ENCODE data around the gene NLRC3. TPM values are rescaled to one million over a fixed set of nuclear protein-coding genes. Genes with fewer than 3 reads are reported as not detected.

The NLRC3 gene
- total and polyA plus RNA-seq, 7 experiments from 2014 or later: 22.2 to 91.3 (median 70.0) TPM

- Histone ChIP-seq H3K9me3 (ENCODE audit: control insufficient read depth in 2 of 3, low read length in 3 of 3) (no peaks in the 10 kb centered on the region), H3K36me3 (ENCODE audit: control insufficient read depth in 2 of 3, insufficient read depth in 3 of 3, low read length in 3 of 3) (peaks cover 0 to 24% (median 0%) of the 10 kb centered on the region in 3 experiments), H3K4me3 (ENCODE audit: low read length) (no peak overlapping the region), H3K4me1 (ENCODE audit: control insufficient read depth in 2 of 2, insufficient read depth in 2 of 2, low read length in 2 of 2) (no peaks in the 10 kb centered on the region), H3K27ac (ENCODE audit: low read depth, low read length) (no peak overlapping the region), H3K27me3 (ENCODE audit: control insufficient read depth in 2 of 2, insufficient read depth in 2 of 2, low read length in 2 of 2) (no peaks in the 10 kb centered on the region)
- Mint-ChIP-seq H3K4me3 (no peak overlapping the region), H3K27me3 (no peaks in the 10 kb centered on the region), H3K36me3 (peaks cover 3 to 18% (median 11%) of the 10 kb centered on the region in 5 donors), H3K4me1 (peaks cover 0 to 11% (median 4%) of the 10 kb centered on the region in 7 donors), H3K9me3 (no peaks in the 10 kb centered on the region), H3K27ac (peak overlapping the region in 1 of 9 donors; percentile 31)
- DNase-seq (no peak), ATAC-seq (no peak)
- CTCF ChIA-PET: no interaction called here
- intact Hi-C loops (cut with micrococcal nuclease): no loop called here
- POLR2A ChIA-PET: no interaction called here
These were observed 12.9 kb upstream of the NLRC3 start for GRCh38 chr16:3589991-3590701.

- no peaks in the 10 kb centered on the region for H3K4me1 ChIP-seq (ENCODE audit: control insufficient read depth in 2 of 2, insufficient read depth in 2 of 2, low read length in 2 of 2)
- peaks cover 3 to 18% (median 11%) of the 10 kb centered on the region in 5 donors for H3K36me3 Mint-ChIP-seq
- ChIA-PET CTCF (no interaction called here), POLR2A (no interaction called here)
- no peak overlapping the region for H3K4me3 Mint-ChIP-seq
- H3K27me3 Mint-ChIP-seq: no peaks in the 10 kb centered on the region
- DNase-seq (no peak), ATAC-seq (peak; percentile 75)
- H3K9me3 Mint-ChIP-seq: no peaks in the 10 kb centered on the region
- no peak overlapping the region for H3K4me3 ChIP-seq (ENCODE audit: low read length)
- no peak overlapping the region for H3K27ac ChIP-seq (ENCODE audit: low read depth, low read length)
- no peaks in the 10 kb centered on the region for H3K9me3 ChIP-seq (ENCODE audit: control insufficient read depth in 2 of 3, low read length in 3 of 3)
- peaks cover 0 to 26% (median 0%) of the 10 kb centered on the region in 3 experiments for H3K36me3 ChIP-seq (ENCODE audit: control insufficient read depth in 2 of 3, insufficient read depth in 3 of 3, low read length in 3 of 3)
- no peaks in the 10 kb centered on the region for H3K27me3 ChIP-seq (ENCODE audit: control insufficient read depth in 2 of 2, insufficient read depth in 2 of 2, low read length in 2 of 2)
- peaks cover 0 to 11% (median 4%) of the 10 kb centered on the region in 7 donors for H3K4me1 Mint-ChIP-seq
- intact Hi-C loops (cut with micrococcal nuclease): no loop called here
- no peak overlapping the region for H3K27ac Mint-ChIP-seq
These were observed 12.3 kb upstream of the NLRC3 start for GRCh38 chr16:3589441-3589921.

- H3K4me3 Mint-ChIP-seq: no peak overlapping the region
- ChIA-PET CTCF (no interaction called here), POLR2A (no interaction called here)
- intact Hi-C loops (cut with micrococcal nuclease): no loop called here
- H3K27me3 Mint-ChIP-seq: no peaks in the 10 kb centered on the region
- H3K9me3 Mint-ChIP-seq: no peaks in the 10 kb centered on the region
- Histone ChIP-seq H3K4me3 (ENCODE audit: low read length) (no peak overlapping the region), H3K27me3 (ENCODE audit: control insufficient read depth in 2 of 2, insufficient read depth in 2 of 2, low read length in 2 of 2) (no peaks in the 10 kb centered on the region), H3K9me3 (ENCODE audit: control insufficient read depth in 2 of 3, low read length in 3 of 3) (no peaks in the 10 kb centered on the region), H3K27ac (ENCODE audit: low read depth, low read length) (no peak overlapping the region), H3K4me1 (ENCODE audit: control insufficient read depth in 2 of 2, insufficient read depth in 2 of 2, low read length in 2 of 2) (no peaks in the 10 kb centered on the region), H3K36me3 (ENCODE audit: control insufficient read depth in 2 of 3, insufficient read depth in 3 of 3, low read length in 3 of 3) (peaks cover 0 to 24% (median 0%) of the 10 kb centered on the region in 3 experiments)
- peaks cover 0 to 11% (median 4%) of the 10 kb centered on the region in 7 donors for H3K4me1 Mint-ChIP-seq
- H3K36me3 Mint-ChIP-seq: peaks cover 3 to 20% (median 15%) of the 10 kb centered on the region in 5 donors
- DNase-seq (no peak), ATAC-seq (no peak)
- no peak overlapping the region for H3K27ac Mint-ChIP-seq
These were observed 11.8 kb upstream of the NLRC3 start for GRCh38 chr16:3589001-3589400.

GRCh38 chr16:3587547-3588110 is 10.4 kb upstream of the NLRC3 start:
- no peaks in the 10 kb centered on the region for H3K27me3 Mint-ChIP-seq
- no peaks in the 10 kb centered on the region for H3K9me3 Mint-ChIP-seq
- peaks cover 0 to 11% (median 4%) of the 10 kb centered on the region in 7 donors for H3K4me1 Mint-ChIP-seq
- intact Hi-C loops (cut with micrococcal nuclease): no loop called here
- no peak for DNase-seq
- H3K9me3 ChIP-seq (ENCODE audit: control insufficient read depth in 2 of 3, low read length in 3 of 3): no peaks in the 10 kb centered on the region
- H3K36me3 ChIP-seq (ENCODE audit: control insufficient read depth in 2 of 3, insufficient read depth in 3 of 3, low read length in 3 of 3): peaks cover 0 to 32% (median 0%) of the 10 kb centered on the region in 3 experiments
- no peak overlapping the region for H3K27ac ChIP-seq (ENCODE audit: low read depth, low read length)
- no peaks in the 10 kb centered on the region for H3K4me1 ChIP-seq (ENCODE audit: control insufficient read depth in 2 of 2, insufficient read depth in 2 of 2, low read length in 2 of 2)
- no peak overlapping the region for H3K27ac Mint-ChIP-seq
- POLR2A ChIA-PET: interaction anchor here (0.6 kb wide), 1 partner anchor 21 kb away, joined by 4 read pairs; no protein-coding TSS in a partner anchor
- CTCF ChIA-PET: no interaction called here
- no peak overlapping the region for H3K4me3 ChIP-seq (ENCODE audit: low read length)
- ATAC-seq: no peak
- H3K27me3 ChIP-seq (ENCODE audit: control insufficient read depth in 2 of 2, insufficient read depth in 2 of 2, low read length in 2 of 2): no peaks in the 10 kb centered on the region
- H3K36me3 Mint-ChIP-seq: peaks cover 3 to 22% (median 15%) of the 10 kb centered on the region in 5 donors
- no peak overlapping the region for H3K4me3 Mint-ChIP-seq

GRCh38 chr16:3584412-3584811 is 7.2 kb upstream of the NLRC3 start:
- ATAC-seq (no peak), DNase-seq (no peak)
- Histone ChIP-seq H3K4me3 (ENCODE audit: low read length) (no peak overlapping the region), H3K9me3 (ENCODE audit: control insufficient read depth in 2 of 3, low read length in 3 of 3) (no peaks in the 10 kb centered on the region), H3K27me3 (ENCODE audit: control insufficient read depth in 2 of 2, insufficient read depth in 2 of 2, low read length in 2 of 2) (no peaks in the 10 kb centered on the region), H3K36me3 (ENCODE audit: control insufficient read depth in 2 of 3, insufficient read depth in 3 of 3, low read length in 3 of 3) (peaks cover 0 to 23% (median 0%) of the 10 kb centered on the region in 3 experiments), H3K4me1 (ENCODE audit: control insufficient read depth in 2 of 2, insufficient read depth in 2 of 2, low read length in 2 of 2) (peaks cover 10 to 11% of the 10 kb centered on the region in 2 donors), H3K27ac (ENCODE audit: low read depth, low read length) (no peak overlapping the region)
- Mint-ChIP-seq H3K4me3 (no peak overlapping the region), H3K36me3 (peaks cover 0 to 19% (median 4%) of the 10 kb centered on the region in 5 donors), H3K9me3 (no peaks in the 10 kb centered on the region), H3K27me3 (no peaks in the 10 kb centered on the region), H3K27ac (no peak overlapping the region), H3K4me1 (peaks cover 10 to 22% (median 17%) of the 10 kb centered on the region in 7 donors)
- intact Hi-C loops (cut with micrococcal nuclease): no loop called here
- ChIA-PET CTCF (no interaction called here), POLR2A (no interaction called here)

GRCh38 chr16:3583303-3584038 is 6.3 kb upstream of the NLRC3 start:
- Mint-ChIP-seq H3K4me3 (no peak overlapping the region), H3K27me3 (no peaks in the 10 kb centered on the region), H3K9me3 (no peaks in the 10 kb centered on the region), H3K36me3 (peaks cover 0 to 19% (median 4%) of the 10 kb centered on the region in 5 donors), H3K4me1 (peaks cover 13 to 30% (median 23%) of the 10 kb centered on the region in 7 donors), H3K27ac (no peak overlapping the region)
- Histone ChIP-seq H3K4me3 (ENCODE audit: low read length) (no peak overlapping the region), H3K27me3 (ENCODE audit: control insufficient read depth in 2 of 2, insufficient read depth in 2 of 2, low read length in 2 of 2) (no peaks in the 10 kb centered on the region), H3K27ac (ENCODE audit: low read depth, low read length) (no peak overlapping the region), H3K36me3 (ENCODE audit: control insufficient read depth in 2 of 3, insufficient read depth in 3 of 3, low read length in 3 of 3) (peaks cover 0 to 19% (median 0%) of the 10 kb centered on the region in 3 experiments), H3K4me1 (ENCODE audit: control insufficient read depth in 2 of 2, insufficient read depth in 2 of 2, low read length in 2 of 2) (peaks cover 12 to 19% of the 10 kb centered on the region in 2 donors), H3K9me3 (ENCODE audit: control insufficient read depth in 2 of 3, low read length in 3 of 3) (no peaks in the 10 kb centered on the region)
- CTCF ChIA-PET: no interaction called here
- POLR2A ChIA-PET: no interaction called here
- DNase-seq (no peak), ATAC-seq (no peak)
- intact Hi-C loops (cut with micrococcal nuclease): no loop called here

Data from naive thymus-derived CD4-positive, alpha-beta T cell (primary cell).